Activated T-cell treated with anti-CD3 and anti-CD28 coated beads for 24 hours (primary cell): ENCODE data around the gene CITED4.

ENCODE experiments used
- DNase-seq: peaks from one replicate; pipeline ENCODE4 v3.0.0-alpha.2; 2020; ENCODE audit warnings: low read depth

The CITED4 gene

GRCh38 chr1:40853113-40853884 is 8.9 kb downstream of the CITED4 start:
- DNase-seq, result no peak

- no peak for DNase-seq
These were observed 10.5 kb downstream of the CITED4 start for GRCh38 chr1:40851643-40852042.

GRCh38 chr1:40849801-40850592 is 12.2 kb downstream of the CITED4 start:
- peak; percentile 69 for DNase-seq

- DNase-seq, result no peak
These were observed 13.5 kb downstream of the CITED4 start for GRCh38 chr1:40848530-40849189.

GRCh38 chr1:40847023-40847745 is 15.0 kb downstream of the CITED4 start:
- no peak for DNase-seq

- no peak for DNase-seq
These were observed 16.3 kb downstream of the CITED4 start for GRCh38 chr1:40845895-40846294.

- no peak for DNase-seq
These were observed 17.0 kb downstream of the CITED4 start for GRCh38 chr1:40844887-40845878.

GRCh38 chr1:40844079-40844478 is 18.1 kb downstream of the CITED4 start:
- DNase-seq, result no peak

GRCh38 chr1:40842691-40843090 is 19.5 kb downstream of the CITED4 start:
- no peak for DNase-seq

- DNase-seq, result no peak
These were observed 20.0 kb downstream of the CITED4 start for GRCh38 chr1:40842207-40842606.

GRCh38 chr1:40841602-40842001 is 20.6 kb downstream of the CITED4 start:
- no peak for DNase-seq

GRCh38 chr1:40840526-40841323 is 21.4 kb downstream of the CITED4 start:
- DNase-seq, result no peak

GRCh38 chr1:40839943-40840335 is 22.2 kb downstream of the CITED4 start:
- no peak for DNase-seq

- DNase-seq, result no peak
These were observed 22.9 kb downstream of the CITED4 start for GRCh38 chr1:40838980-40839942.

- no peak for DNase-seq
These were observed 23.9 kb downstream of the CITED4 start for GRCh38 chr1:40838045-40838979.

GRCh38 chr1:40837601-40838000 is 24.6 kb downstream of the CITED4 start:
- DNase-seq, result no peak

GRCh38 chr1:40836283-40836682 is 25.9 kb downstream of the CITED4 start:
- no peak for DNase-seq
